HepG2 (cell line): ENCODE measurements around the gene ELF1. TPM values are rescaled to one million over a fixed set of nuclear protein-coding genes. Genes with fewer than 3 reads are reported as not detected.

Source experiments
- ATAC-seq: fragments of 200-7000 bp; cut with Tn5 transposase; 3 replicates; pipeline ENCODE4 v1.9.1; 2020; ENCODE audit warnings: mild to moderate bottlenecking, moderate library complexity
- BruUV-seq: library from RNA; stranded (reverse); fragments of 400-500 nt; replicated peaks from 2 replicates; lab custom pipeline; 2021; lab: Mats Ljungman, UMichigan
- CTCF ChIA-PET: fragments of 300-600 bp; formaldehyde crosslinking; extraction: SDS; loops from one replicate; lab custom pipeline; 2021; ENCODE audit warnings: low total read pairs, inconsistent platforms, low intra/inter-chr PET ratio; lab: Yijun Ruan, JAX
- POLR2A ChIA-PET: fragments of 350-600 bp; sonication (Branson Sonifier 250); formaldehyde crosslinking; loops from one replicate; lab custom pipeline; 2020; ENCODE audit warnings: antibody characterized with exemption, inconsistent platforms; lab: Yijun Ruan, JAX
- DNase-seq: peaks from one replicate; pipeline ENCODE4 v3.0.0-alpha.2; 2015; ENCODE audit warnings: low spot score
- FAIRE-seq: peaks from 3 replicates; lab custom pipeline; 2011; peaks lifted over from hg19 to GRCh38; lab: Jason Lieb, UNC
- H2AFZ ChIP-seq: one replicate; pipeline ENCODE4 v1.6.1; 2011; ENCODE audit warnings: low read length, inconsistent platforms
- H3K27ac ChIP-seq: fragments of 300-600 bp; 3 replicates; pipeline ENCODE4 v1.8.0; 2011; ENCODE audit warnings: mixed run types, mild to moderate bottlenecking, mixed read lengths, low read length, inconsistent platforms; ENCODE audit not compliant: insufficient read depth; ENCODE audit errors: extremely low read length
- H3K27me3 ChIP-seq, 2 experiments: fragments of 200-600 bp in 1 of 2; 2 replicates in 1 of 2; 3 replicates in 1 of 2; pipeline versions ENCODE4 v1.6.0 to v1.8.0; 2011; ENCODE audit warnings: low read length in 2 of 2, mild to moderate bottlenecking in 2 of 2, moderate library complexity in 2 of 2, inconsistent platforms in 1 of 2; ENCODE audit not compliant: insufficient read depth in 2 of 2, control insufficient read depth in 1 of 2
- H3K36me3 ChIP-seq, 2 experiments: fragments of 200-600 bp in 1 of 2; replicated peaks in 1 of 2; 2 replicates in 1 of 2; 3 replicates in 1 of 2; pipeline versions ENCODE4 v1.5.1 to v1.8.0; 2011; ENCODE audit warnings: low read length in 2 of 2, inconsistent platforms in 1 of 2; ENCODE audit not compliant: insufficient read depth in 2 of 2, control insufficient read depth in 1 of 2
- H3K4me1 ChIP-seq: 2 replicates; pipeline ENCODE4 v1.5.1; 2012; ENCODE audit warnings: low read length, inconsistent platforms; ENCODE audit not compliant: insufficient read depth
- H3K4me2 ChIP-seq: 2 replicates; pipeline ENCODE4 v1.6.0; 2011; ENCODE audit warnings: low read depth, low read length, inconsistent platforms
- H3K4me3 ChIP-seq, 3 experiments: fragments of 200-600 bp in 1 of 3; sonication (generic), shearing (Covaris generic) in 1 of 3; replicated peaks in 1 of 3; 2 replicates each; pipeline ENCODE4 v1.5.1; 2011 to 2016; ENCODE audit warnings: low read length in 3 of 3, inconsistent platforms in 2 of 3, low read depth in 2 of 3, mild to moderate bottlenecking in 2 of 3, control low read depth in 1 of 3, mixed read lengths in 1 of 3; ENCODE audit not compliant: insufficient read depth in 1 of 3
- H3K79me2 ChIP-seq: one replicate; pipeline ENCODE4 v1.6.1; 2011; ENCODE audit warnings: low read length, inconsistent platforms; ENCODE audit not compliant: insufficient read depth
- H3K9ac ChIP-seq: 2 replicates; pipeline ENCODE4 v1.6.0; 2011; ENCODE audit warnings: mild to moderate bottlenecking, low read depth, low read length, inconsistent platforms; ENCODE audit not compliant: insufficient read depth
- H3K9me3 ChIP-seq: 2 replicates; pipeline ENCODE4 v1.5.1; 2012; ENCODE audit warnings: mild to moderate bottlenecking, low read length
- H4K20me1 ChIP-seq: 2 replicates; pipeline ENCODE4 v1.6.0; 2011; ENCODE audit warnings: inconsistent platforms, mild to moderate bottlenecking, low read length, moderate library complexity; ENCODE audit not compliant: insufficient read depth
- KLF13 ChIP-seq: sonication (generic); formaldehyde crosslinking; IDR thresholded peaks from 2 replicates; pipeline ENCODE4 v1.4.0; 2020; ENCODE audit warnings: mild to moderate bottlenecking, missing genetic modification reagents
- TBP ChIP-seq: sonication (generic); formaldehyde crosslinking; IDR thresholded peaks from 2 replicates; pipeline ENCODE4 v1.5.0; 2020; ENCODE audit warnings: missing genetic modification reagents
- XBP1 ChIP-seq: sonication (generic); formaldehyde crosslinking; IDR thresholded peaks from 2 replicates; pipeline ENCODE4 v1.5.0; 2020; ENCODE audit warnings: missing genetic modification reagents
- ZNF549 ChIP-seq: sonication (generic); formaldehyde crosslinking; IDR thresholded peaks from 2 replicates; pipeline ENCODE4 v1.5.0; 2020; ENCODE audit warnings: missing genetic modification reagents
- ZNF570 ChIP-seq: sonication (generic); formaldehyde crosslinking; IDR thresholded peaks from 2 replicates; pipeline ENCODE4 v1.4.0; 2020; ENCODE audit warnings: mild to moderate bottlenecking, missing genetic modification reagents, borderline replicate concordance
- ZNF574 ChIP-seq: sonication (generic); formaldehyde crosslinking; IDR thresholded peaks from 2 replicates; pipeline ENCODE4 v1.4.0; 2020; ENCODE audit warnings: missing genetic modification reagents
- WGBS: methylation state at CpG from one replicate; pipeline ENCODE4 v1.1.6; 2017; ENCODE audit warnings: low lambda C conversion rate; 5-methylcytosine and 5-hydroxymethylcytosine counted together
- in situ Hi-C: cut with HindIII; loops from 2 replicates; pipeline ENCODE4 v1.10.0; 2017; ENCODE audit warnings: low pct_unique_long_range_greater_than_20kb; ENCODE audit not compliant: extremely low pct_ligation_motif_present
- intact Hi-C: fragments of 100-400 bp; cut with micrococcal nuclease; formaldehyde crosslinking; loops from one replicate; pipeline ENCODE4 v1.10.0; 2022; ENCODE audit not compliant: unreplicated experiment
- polyA plus RNA-seq, 8 experiments: library from polyadenylated mRNA; depleted of rRNA in 3 of 8; stranded (reverse) in 7 of 8; unstranded in 1 of 8; fragments of >200 nt; fragmentation: Illumina TruSeq in 4 of 8; extraction: Trizol in 4 of 8; gene quantifications; 2 replicates each; pipeline versions ENCODE4 v1.2.1 to v1.2.3, GENCODE V29; 2011 to 2016; ENCODE audit warnings: low read depth in 4 of 8, missing spikeins in 1 of 8, mixed read lengths in 1 of 8; ENCODE audit not compliant: insufficient read depth in 1 of 8
- total RNA-seq, 5 experiments: library from RNA; depleted of rRNA; stranded (reverse); fragments of >200 nt; fragmentation: Illumina TruSeq; extraction: Trizol; gene quantifications; 2 replicates each; pipeline ENCODE4 v1.2.3, GENCODE V29; 2016; ENCODE audit warnings: low read depth in 1 of 5
- TF ChIP-seq, protein P1 (sequence below): sonication (generic); formaldehyde crosslinking; IDR thresholded peaks from 2 replicates; pipeline ENCODE4 v1.5.1; 2020; ENCODE audit warnings: mild to moderate bottlenecking, missing genetic modification reagents
- TF ChIP-seq, protein P2 (sequence below): sonication (generic); formaldehyde crosslinking; IDR thresholded peaks from 2 replicates; pipeline ENCODE4 v1.5.0; 2020; ENCODE audit warnings: missing genetic modification reagents, mild to moderate bottlenecking, borderline replicate concordance

The ELF1 gene
- total and polyA plus RNA-seq, 2 of the 13 experiments (the other 11 are each of a cell fraction or from before 2014, with no cell fraction given): 24.6 to 71.5 TPM

- Histone ChIP-seq H3K79me2 (peaks cover 95% of the 10 kb centered on the region), H4K20me1 (no peaks in the 10 kb centered on the region; the same call in 1 of the 2 replicates), H3K36me3 (peaks cover 2 to 12% of the 10 kb centered on the region in 2 experiments; a peak in 4 of 5 replicates), H2AFZ (no peak overlapping the region), H3K4me3 (no peak overlapping the region), H3K27ac (no peak overlapping the region), H3K9ac (no peak overlapping the region), H3K9me3 (no peaks in the 10 kb centered on the region), H3K4me1 (peaks cover 57% of the 10 kb centered on the region), H3K4me2 (no peak overlapping the region), H3K27me3 (no peaks in the 10 kb centered on the region)
- in situ Hi-C loops (no loop called here), intact Hi-C loops (no loop called here)
- WGBS: 98% methylated on average over 5 of the region's 5 CpGs
- ATAC-seq: no peak
- no TSS peak for BruUV-seq
- no peak for FAIRE-seq
- ChIA-PET POLR2A (no interaction called here), CTCF (no interaction called here)
- TF ChIP-seq KLF13 (no peak), XBP1 (no peak), TBP (CRISPR knock-in tag) (no peak), ZNF549 (CRISPR knock-in tag) (no peak), ZNF570 (CRISPR knock-in tag) (no peak), ZNF574 (CRISPR knock-in tag) (no peak)
- TF ChIP-seq, protein P1, sequence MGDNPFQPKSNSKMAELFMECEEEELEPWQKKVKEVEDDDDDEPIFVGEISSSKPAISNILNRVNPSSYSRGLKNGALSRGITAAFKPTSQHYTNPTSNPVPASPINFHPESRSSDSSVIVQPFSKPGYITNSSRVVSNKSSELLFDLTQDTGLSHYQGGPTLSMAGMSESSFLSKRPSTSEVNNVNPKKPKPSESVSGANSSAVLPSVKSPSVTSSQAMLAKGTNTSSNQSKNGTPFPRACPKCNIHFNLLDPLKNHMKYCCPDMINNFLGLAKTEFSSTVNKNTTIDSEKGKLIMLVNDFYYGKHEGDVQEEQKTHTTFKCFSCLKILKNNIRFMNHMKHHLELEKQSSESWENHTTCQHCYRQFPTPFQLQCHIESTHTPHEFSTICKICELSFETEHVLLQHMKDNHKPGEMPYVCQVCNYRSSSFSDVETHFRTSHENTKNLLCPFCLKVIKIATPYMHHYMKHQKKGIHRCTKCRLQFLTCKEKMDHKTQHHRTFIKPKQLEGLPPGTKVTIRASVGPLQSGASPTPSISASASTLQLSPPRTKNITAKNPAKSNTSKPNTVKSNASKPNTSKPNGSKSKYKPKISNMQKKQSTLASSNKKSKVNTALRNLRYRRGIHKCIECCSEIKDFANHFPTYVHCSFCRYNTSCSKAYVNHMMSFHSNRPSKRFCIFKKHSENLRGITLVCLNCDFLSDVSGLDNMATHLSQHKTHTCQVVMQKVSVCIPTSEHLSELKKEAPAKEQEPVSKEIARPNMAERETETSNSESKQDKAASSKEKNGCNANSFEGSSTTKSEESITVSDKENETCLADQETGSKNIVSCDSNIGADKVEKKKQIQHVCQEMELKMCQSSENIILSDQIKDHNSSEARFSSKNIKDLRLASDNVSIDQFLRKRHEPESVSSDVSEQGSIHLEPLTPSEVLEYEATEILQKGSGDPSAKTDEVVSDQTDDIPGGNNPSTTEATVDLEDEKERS (CRISPR knock-in tag): no peak
- TF ChIP-seq, protein P2, sequence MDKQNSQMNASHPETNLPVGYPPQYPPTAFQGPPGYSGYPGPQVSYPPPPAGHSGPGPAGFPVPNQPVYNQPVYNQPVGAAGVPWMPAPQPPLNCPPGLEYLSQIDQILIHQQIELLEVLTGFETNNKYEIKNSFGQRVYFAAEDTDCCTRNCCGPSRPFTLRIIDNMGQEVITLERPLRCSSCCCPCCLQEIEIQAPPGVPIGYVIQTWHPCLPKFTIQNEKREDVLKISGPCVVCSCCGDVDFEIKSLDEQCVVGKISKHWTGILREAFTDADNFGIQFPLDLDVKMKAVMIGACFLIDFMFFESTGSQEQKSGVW: no peak
- no peak for DNase-seq
These were observed 22.6 kb downstream of the ELF1 start for GRCh38 chr13:40996426-40997092.
